ENCODE data around the gene HSD17B11. TPM values are rescaled to one million over a fixed set of nuclear protein-coding genes. Genes with fewer than 3 reads are reported as not detected.
"Not testable (repeated sequence)": the region's sequence is repeated elsewhere in the genome, so short reads cannot be mapped to it uniquely, and the experiment has no call there.

The HSD17B11 gene
- total RNA-seq, 1 experiment from 2014 or later: 8.8 TPM

DNA sequence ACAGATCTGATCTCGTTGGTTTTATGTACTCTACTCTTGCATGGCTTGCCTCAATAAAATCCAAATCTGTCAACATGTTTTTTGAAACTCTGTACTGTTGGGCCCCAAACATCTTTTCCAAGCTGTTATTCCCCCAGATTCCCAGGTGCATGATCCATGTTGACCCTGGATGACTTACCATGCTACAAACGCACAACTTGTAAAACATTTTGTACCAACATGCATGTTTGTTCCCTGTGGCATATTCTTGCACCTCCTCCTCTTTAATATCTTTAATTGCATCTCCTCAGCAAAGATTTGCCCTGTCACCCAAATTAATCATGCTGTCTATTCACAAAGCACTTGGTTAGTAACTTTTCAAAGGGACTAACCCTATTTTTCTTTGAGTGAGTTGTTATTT, 92.6 kb downstream of the HSD17B11 start:
- Histone ChIP-seq H4K91ac (ENCODE audit: insufficient read length, low read depth, low read length) (no peak overlapping the region), H2BK120ac (ENCODE audit: low read depth, low read length, poor library complexity, severe bottlenecking) (no peak overlapping the region), H3K4me1 (ENCODE audit: insufficient read depth, low read length) (no peaks in the 10 kb centered on the region), H3T11ph (ENCODE audit: low read length) (no peak overlapping the region), H2BK15ac (ENCODE audit: low read depth, low read length) (no peak overlapping the region), H4K8ac (replicated peaks; ENCODE audit: insufficient read length, low read depth, low read length) (no peak overlapping the region), H3K14ac (ENCODE audit: insufficient read depth, low read length) (no peak overlapping the region), H3K79me1 (ENCODE audit: insufficient read depth, low read depth, low read length, poor library complexity, severe bottlenecking) (no peaks in the 10 kb centered on the region), H3K18ac (ENCODE audit: insufficient read length, low read depth, low read length) (no peak overlapping the region), H3K79me2 (ENCODE audit: insufficient read depth, low read length) (no peaks in the 10 kb centered on the region), H3K4me2 (ENCODE audit: insufficient read depth, insufficient read length, low read length) (no peak overlapping the region), H3K27ac (ENCODE audit: insufficient read length, low read depth, low read length) (no peak overlapping the region), H2BK12ac (ENCODE audit: insufficient read length, low read depth, low read length) (no peak overlapping the region), H2BK20ac (ENCODE audit: low read depth, low read length, poor library complexity, severe bottlenecking) (no peak overlapping the region), H3K4ac (ENCODE audit: low read depth, low read length) (no peak overlapping the region), H3K23me2 (ENCODE audit: insufficient read length, low read depth, low read length, poor library complexity, severe bottlenecking) (no peaks in the 10 kb centered on the region), H2BK5ac (ENCODE audit: insufficient read length, low read length) (no peak overlapping the region), H3K9me3 (ENCODE audit: control insufficient read depth, low read depth, low read length) (no peaks in the 10 kb centered on the region), H3K23ac (ENCODE audit: insufficient read length, low read depth, low read length) (no peak overlapping the region), H3K27me3 (ENCODE audit: insufficient read depth, low read length) (no peaks in the 10 kb centered on the region), H2AFZ (ENCODE audit: low read length) (no peak overlapping the region), H3K9ac (ENCODE audit: extremely low read depth, insufficient read length, low read length) (no peak overlapping the region), H2AK5ac (ENCODE audit: insufficient read length, low read length) (no peak overlapping the region), H4K5ac (ENCODE audit: insufficient read length, low read depth, low read length) (no peak overlapping the region), H4K20me1 (ENCODE audit: control insufficient read depth, insufficient read depth, insufficient read length) (no peaks in the 10 kb centered on the region), H3K56ac (ENCODE audit: insufficient read length, low read depth, low read length) (no peak overlapping the region)
- Mint-ChIP-seq H3K27me3 (ENCODE audit: low read depth) (no peaks in the 10 kb centered on the region; the same call in 1 of the 2 replicates), H3K9me3 (peaks cover 8 to 14% of the 10 kb centered on the region in 2 experiments), H3K36me3 (ENCODE audit: insufficient read depth in 1 of 3, low read depth in 3 of 3) (peaks cover 5% of the 10 kb centered on the region in 3 experiments; a peak in 5 of 7 replicates), H3K27ac (no peak overlapping the region), H3K4me3 (no peak overlapping the region), H3K4me1 (no peaks in the 10 kb centered on the region)
- no CpG with 5 or more reads among the region's 2 CpGs for WGBS (ENCODE audit: extremely low coverage, insufficient read length, low lambda C conversion rate)
- TF ChIP-seq, protein P1, sequence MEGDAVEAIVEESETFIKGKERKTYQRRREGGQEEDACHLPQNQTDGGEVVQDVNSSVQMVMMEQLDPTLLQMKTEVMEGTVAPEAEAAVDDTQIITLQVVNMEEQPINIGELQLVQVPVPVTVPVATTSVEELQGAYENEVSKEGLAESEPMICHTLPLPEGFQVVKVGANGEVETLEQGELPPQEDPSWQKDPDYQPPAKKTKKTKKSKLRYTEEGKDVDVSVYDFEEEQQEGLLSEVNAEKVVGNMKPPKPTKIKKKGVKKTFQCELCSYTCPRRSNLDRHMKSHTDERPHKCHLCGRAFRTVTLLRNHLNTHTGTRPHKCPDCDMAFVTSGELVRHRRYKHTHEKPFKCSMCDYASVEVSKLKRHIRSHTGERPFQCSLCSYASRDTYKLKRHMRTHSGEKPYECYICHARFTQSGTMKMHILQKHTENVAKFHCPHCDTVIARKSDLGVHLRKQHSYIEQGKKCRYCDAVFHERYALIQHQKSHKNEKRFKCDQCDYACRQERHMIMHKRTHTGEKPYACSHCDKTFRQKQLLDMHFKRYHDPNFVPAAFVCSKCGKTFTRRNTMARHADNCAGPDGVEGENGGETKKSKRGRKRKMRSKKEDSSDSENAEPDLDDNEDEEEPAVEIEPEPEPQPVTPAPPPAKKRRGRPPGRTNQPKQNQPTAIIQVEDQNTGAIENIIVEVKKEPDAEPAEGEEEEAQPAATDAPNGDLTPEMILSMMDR (conservative IDR thresholded peaks at IDR 0.05): no peak
- no peak for DNase-seq

- H4K5ac ChIP-seq (ENCODE audit: insufficient read length, low read depth, low read length); H3K27ac ChIP-seq (ENCODE audit: insufficient read length, low read depth, low read length); H3K36me3 Mint-ChIP-seq (ENCODE audit: insufficient read depth in 1 of 3, low read depth in 3 of 3); H2BK5ac ChIP-seq (ENCODE audit: insufficient read length, low read length); H3K27me3 ChIP-seq (ENCODE audit: insufficient read depth, low read length); H4K20me1 ChIP-seq (ENCODE audit: control insufficient read depth, insufficient read depth, insufficient read length); H3K27ac Mint-ChIP-seq; H3K9me3 ChIP-seq (ENCODE audit: control insufficient read depth, low read depth, low read length); H2BK15ac ChIP-seq (ENCODE audit: low read depth, low read length); H2AFZ ChIP-seq (ENCODE audit: low read length); H3K4me3 Mint-ChIP-seq; H3K4me2 ChIP-seq (ENCODE audit: insufficient read depth, insufficient read length, low read length); H2AK5ac ChIP-seq (ENCODE audit: insufficient read length, low read length); H3K79me2 ChIP-seq (ENCODE audit: insufficient read depth, low read length); H3K14ac ChIP-seq (ENCODE audit: insufficient read depth, low read length); H2BK120ac ChIP-seq (ENCODE audit: low read depth, low read length, poor library complexity, severe bottlenecking); H3K79me1 ChIP-seq (ENCODE audit: insufficient read depth, low read depth, low read length, poor library complexity, severe bottlenecking); H3K27me3 Mint-ChIP-seq (ENCODE audit: low read depth); H4K91ac ChIP-seq (ENCODE audit: insufficient read length, low read depth, low read length); H3K23me2 ChIP-seq (ENCODE audit: insufficient read length, low read depth, low read length, poor library complexity, severe bottlenecking); H3T11ph ChIP-seq (ENCODE audit: low read length); H3K9ac ChIP-seq (ENCODE audit: extremely low read depth, insufficient read length, low read length); H2BK12ac ChIP-seq (ENCODE audit: insufficient read length, low read depth, low read length); H2BK20ac ChIP-seq (ENCODE audit: low read depth, low read length, poor library complexity, severe bottlenecking); H3K56ac ChIP-seq (ENCODE audit: insufficient read length, low read depth, low read length); H3K4me1 ChIP-seq (ENCODE audit: insufficient read depth, low read length); H4K8ac ChIP-seq (replicated peaks; ENCODE audit: insufficient read length, low read depth, low read length); H3K23ac ChIP-seq (ENCODE audit: insufficient read length, low read depth, low read length); H3K18ac ChIP-seq (ENCODE audit: insufficient read length, low read depth, low read length); DNase-seq; H3K4ac ChIP-seq (ENCODE audit: low read depth, low read length); H3K4me1 Mint-ChIP-seq: not testable (repeated sequence)
- WGBS (ENCODE audit: extremely low coverage, insufficient read length, low lambda C conversion rate): no CpG with 5 or more reads among the region's 11 CpGs
- H3K9me3 Mint-ChIP-seq: peaks cover 12 to 15% of the 10 kb centered on the region in 2 experiments
Measured at GRCh38 chr4:87294911-87295310, 96.1 kb downstream of the HSD17B11 start.

Measured in H9 (cell line).